Lower leg skin (tissue), 3 donors: ENCODE data around the gene TNS2.
"Not testable (repeated sequence)": the region's sequence is repeated elsewhere in the genome, so short reads cannot be mapped to it uniquely, and the experiment has no call there.

ENCODE experiments used
- POLR2A ChIP-seq, 2 donors: fragments of 450-650 bp; IDR thresholded peaks; one replicate each; pipeline ENCODE4 v1.6.1; 2016 to 2017; ENCODE audit warnings: antibody characterized with exemption in 2 of 2, mild to moderate bottlenecking in 1 of 2, moderate library complexity in 1 of 2
- TF ChIP-seq, protein P1 (sequence below), 3 donors: fragments of 450-650 bp; IDR thresholded peaks; one replicate each; pipeline ENCODE4 v1.5.1; 2016; ENCODE audit warnings: antibody characterized with exemption in 3 of 3, mild to moderate bottlenecking in 3 of 3, moderate library complexity in 2 of 3

DNA sequence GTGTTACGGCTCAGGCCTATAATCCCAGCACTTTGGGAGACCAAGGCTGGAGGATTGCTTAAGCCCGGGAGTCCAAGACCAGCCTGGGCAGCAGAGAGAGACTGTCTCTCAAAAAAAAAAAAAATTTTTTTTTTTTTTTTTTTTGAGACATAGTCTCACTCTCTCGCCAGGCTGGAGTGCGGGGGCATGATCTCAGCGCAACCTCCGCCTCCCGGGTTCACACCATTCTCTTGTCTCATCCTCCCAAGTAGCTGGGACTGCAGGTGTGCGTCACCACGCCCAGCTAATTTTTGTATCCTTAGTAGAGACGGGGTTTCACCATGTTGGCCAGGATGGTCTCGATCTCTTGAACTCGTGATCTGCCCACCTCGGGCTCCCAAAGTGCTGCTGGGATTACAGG, 22.9 kb upstream of the TNS2 start:
- TF ChIP-seq, protein P1, sequence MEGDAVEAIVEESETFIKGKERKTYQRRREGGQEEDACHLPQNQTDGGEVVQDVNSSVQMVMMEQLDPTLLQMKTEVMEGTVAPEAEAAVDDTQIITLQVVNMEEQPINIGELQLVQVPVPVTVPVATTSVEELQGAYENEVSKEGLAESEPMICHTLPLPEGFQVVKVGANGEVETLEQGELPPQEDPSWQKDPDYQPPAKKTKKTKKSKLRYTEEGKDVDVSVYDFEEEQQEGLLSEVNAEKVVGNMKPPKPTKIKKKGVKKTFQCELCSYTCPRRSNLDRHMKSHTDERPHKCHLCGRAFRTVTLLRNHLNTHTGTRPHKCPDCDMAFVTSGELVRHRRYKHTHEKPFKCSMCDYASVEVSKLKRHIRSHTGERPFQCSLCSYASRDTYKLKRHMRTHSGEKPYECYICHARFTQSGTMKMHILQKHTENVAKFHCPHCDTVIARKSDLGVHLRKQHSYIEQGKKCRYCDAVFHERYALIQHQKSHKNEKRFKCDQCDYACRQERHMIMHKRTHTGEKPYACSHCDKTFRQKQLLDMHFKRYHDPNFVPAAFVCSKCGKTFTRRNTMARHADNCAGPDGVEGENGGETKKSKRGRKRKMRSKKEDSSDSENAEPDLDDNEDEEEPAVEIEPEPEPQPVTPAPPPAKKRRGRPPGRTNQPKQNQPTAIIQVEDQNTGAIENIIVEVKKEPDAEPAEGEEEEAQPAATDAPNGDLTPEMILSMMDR (IDR thresholded peaks at IDR 0.05) = not testable (repeated sequence)
- not testable (repeated sequence) for TF ChIP-seq POLR2A (IDR thresholded peaks at IDR 0.05)
